Endometrial microvascular endothelial cells (primary cell): ENCODE results near the gene MYO5B. TPM values are rescaled to one million over a fixed set of nuclear protein-coding genes. Genes with fewer than 3 reads are reported as not detected.
"Not testable (repeated sequence)": the region's sequence is repeated elsewhere in the genome, so short reads cannot be mapped to it uniquely, and the experiment has no call there.

ENCODE experiments used
- in situ Hi-C: cut with HindIII; loops from 2 replicates; pipeline ENCODE4 v1.10.0; 2017; ENCODE audit warnings: low sequenced_read_pairs, low pct_unique_long_range_greater_than_20kb; ENCODE audit errors: inconsistent ontology term
- total RNA-seq: library from RNA; depleted of rRNA; stranded (reverse); fragments of >200 nt; gene quantifications from one replicate; pipeline ENCODE4 v1.2.3, GENCODE V29; 2015; ENCODE audit errors: inconsistent ontology term

MYO5B gene
- total RNA-seq, 1 donor from 2014 or later, result 1.3 TPM

GRCh38 chr18:50117863-50118262, 77.1 kb downstream of the MYO5B start:
- in situ Hi-C loops, result no loop called here

- in situ Hi-C loops, result no loop called here
Measured at GRCh38 chr18:50115095-50115494, 79.9 kb downstream of the MYO5B start.

GRCh38 chr18:50114448-50114847, 80.5 kb downstream of the MYO5B start:
- in situ Hi-C loops, result no loop called here

GRCh38 chr18:50113726-50114125, 81.2 kb downstream of the MYO5B start:
- in situ Hi-C loops, result no loop called here

- in situ Hi-C loops, result no loop called here
Measured at GRCh38 chr18:50111398-50111797, 83.5 kb downstream of the MYO5B start.

- in situ Hi-C loops, result no loop called here
Measured at GRCh38 chr18:50107468-50107977, 87.4 kb downstream of the MYO5B start.

GRCh38 chr18:50105027-50105426, 89.9 kb downstream of the MYO5B start:
- in situ Hi-C loops, result no loop called here

- in situ Hi-C loops, result no loop called here
Measured at GRCh38 chr18:50104421-50104820, 90.5 kb downstream of the MYO5B start.

GRCh38 chr18:50099725-50100407, 95.1 kb downstream of the MYO5B start:
- in situ Hi-C loops, result no loop called here

- in situ Hi-C loops, result no loop called here
Measured at GRCh38 chr18:50097702-50098101, 97.2 kb downstream of the MYO5B start.

GRCh38 chr18:50096766-50097435, 98.0 kb downstream of the MYO5B start:
- in situ Hi-C loops, result no loop called here

GRCh38 chr18:50094786-50095185, 100.2 kb downstream of the MYO5B start:
- in situ Hi-C loops, result not testable (repeated sequence)

- in situ Hi-C loops, result no loop called here
Measured at GRCh38 chr18:50094221-50094773, 100.7 kb downstream of the MYO5B start.

GRCh38 chr18:50093366-50094064, 101.4 kb downstream of the MYO5B start:
- in situ Hi-C loops, result no loop called here

- in situ Hi-C loops, result no loop called here
Measured at GRCh38 chr18:50092245-50092805, 102.6 kb downstream of the MYO5B start.

GRCh38 chr18:50091509-50092244, 103.3 kb downstream of the MYO5B start:
- in situ Hi-C loops, result no loop called here

- in situ Hi-C loops, result no loop called here
Measured at GRCh38 chr18:50090370-50091312, 104.3 kb downstream of the MYO5B start.

GRCh38 chr18:50089702-50090101, 105.2 kb downstream of the MYO5B start:
- in situ Hi-C loops, result no loop called here
